ENCODE results near the gene TAF5L.

The TAF5L gene

DNA sequence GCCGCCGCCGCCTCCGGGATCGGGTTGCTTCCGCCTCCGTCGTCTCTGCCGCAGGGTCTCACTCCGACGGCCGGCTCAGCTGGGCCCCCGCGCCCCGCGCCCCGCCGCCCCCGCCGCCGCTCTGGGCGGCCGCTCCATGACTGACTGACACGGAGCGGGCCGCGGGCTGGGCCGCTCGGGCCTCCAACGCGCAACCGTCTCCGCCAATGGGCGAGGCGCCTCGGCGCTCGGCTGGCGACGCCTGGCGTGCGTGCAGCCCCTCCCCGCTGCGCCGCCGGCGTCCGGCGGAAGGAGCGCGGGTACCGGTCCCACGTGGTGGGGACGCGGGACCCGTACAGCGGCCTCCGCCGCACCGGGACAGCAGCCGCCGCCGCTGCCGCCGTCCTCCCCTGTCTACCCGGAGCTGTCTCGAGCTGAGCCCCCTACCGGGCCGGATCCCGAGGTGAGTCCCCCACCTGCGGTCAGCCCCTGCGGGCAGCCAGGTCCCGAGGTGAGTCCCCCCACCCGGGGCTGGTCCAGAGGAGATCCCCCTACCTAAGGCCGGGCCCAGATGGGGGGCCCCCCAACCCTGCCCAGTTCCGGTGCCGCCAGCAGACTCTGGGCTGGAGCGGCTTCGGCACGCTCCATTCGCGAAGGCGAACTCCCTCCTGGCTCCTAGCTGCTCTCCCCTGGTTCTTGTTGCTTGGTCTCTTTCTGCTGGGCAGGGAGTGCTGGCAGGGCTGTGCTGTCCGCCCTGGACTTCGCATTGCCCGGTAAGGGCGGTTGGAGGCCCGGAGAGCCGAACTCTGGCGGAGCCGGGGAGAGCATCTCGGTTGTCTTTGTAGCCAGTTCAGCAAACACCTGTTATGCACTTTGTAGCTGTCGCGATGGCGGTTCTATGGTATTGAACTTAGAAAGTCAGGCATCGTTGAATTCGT lies at the start of gene TAF5L, which contains the start of gene URB2:
TAF5L (minus strand) TSS at position 208 of the 917 bp plus-strand sequence. CDS start 11,640 bp downstream, outside the sequence.
URB2 (plus strand) TSS at position 333 of the 917 bp plus-strand sequence. CDS start 1,387 bp downstream, outside the sequence.
- Histone ChIP-seq H3K27me3 (ENCODE audit: control insufficient read depth, insufficient read depth, low read length) (no peaks in the 10 kb centered on the region), H3K4me3 (ENCODE audit: low read depth, low read length) (peak within 1 kb of the TSS; percentile 95), H3K36me3 (ENCODE audit: control insufficient read depth, insufficient read depth, low read length) (0 out of 2 replicates have a peak, but pooled peaks cover 5% of the 10 kb centered on the region), H3K9me3 (ENCODE audit: control insufficient read depth, insufficient read depth, low read depth, low read length) (no peaks in the 10 kb centered on the region), H3K27ac (ENCODE audit: low read depth, low read length) (peak within 1 kb of the TSS; percentile 88), H3K9ac (ENCODE audit: low read length) (peak within 1 kb of the TSS; percentile 92), H3K4me1 (ENCODE audit: control insufficient read depth, insufficient read depth, low read length) (peaks cover 18% of the 10 kb centered on the region)

DNA sequence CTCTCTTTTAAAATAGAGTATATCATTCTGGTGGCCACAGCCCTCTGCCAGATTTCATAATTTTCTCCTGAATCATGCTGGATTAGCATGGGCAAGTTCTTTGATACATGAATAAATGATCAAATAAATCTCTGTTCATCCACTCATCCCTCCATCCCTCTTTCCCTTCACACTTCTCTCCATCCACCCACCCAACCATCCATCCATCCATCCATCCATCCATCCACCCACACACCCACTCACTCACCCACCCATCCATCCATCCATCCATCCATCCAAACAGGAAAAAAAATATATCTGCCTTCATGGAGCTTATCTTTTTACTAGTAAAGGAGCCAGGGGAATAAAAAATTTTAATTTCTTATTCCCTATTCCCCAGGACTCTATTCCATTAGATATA lies 49.5 kb upstream of the TAF5L start:
- no peak overlapping the region for H3K27ac ChIP-seq (ENCODE audit: low read depth, low read length)
- H3K36me3 ChIP-seq (ENCODE audit: control insufficient read depth, insufficient read depth, low read length) = no peaks in the 10 kb centered on the region
- no peaks in the 10 kb centered on the region for H3K4me1 ChIP-seq (ENCODE audit: control insufficient read depth, insufficient read depth, low read length)
- no peak overlapping the region for H3K9ac ChIP-seq (ENCODE audit: low read length)
- H3K4me3 ChIP-seq (ENCODE audit: low read depth, low read length) = no peak overlapping the region
- H3K9me3 ChIP-seq (ENCODE audit: control insufficient read depth, insufficient read depth, low read depth, low read length) = no peaks in the 10 kb centered on the region
- no peaks in the 10 kb centered on the region for H3K27me3 ChIP-seq (ENCODE audit: control insufficient read depth, insufficient read depth, low read length)

DNA sequence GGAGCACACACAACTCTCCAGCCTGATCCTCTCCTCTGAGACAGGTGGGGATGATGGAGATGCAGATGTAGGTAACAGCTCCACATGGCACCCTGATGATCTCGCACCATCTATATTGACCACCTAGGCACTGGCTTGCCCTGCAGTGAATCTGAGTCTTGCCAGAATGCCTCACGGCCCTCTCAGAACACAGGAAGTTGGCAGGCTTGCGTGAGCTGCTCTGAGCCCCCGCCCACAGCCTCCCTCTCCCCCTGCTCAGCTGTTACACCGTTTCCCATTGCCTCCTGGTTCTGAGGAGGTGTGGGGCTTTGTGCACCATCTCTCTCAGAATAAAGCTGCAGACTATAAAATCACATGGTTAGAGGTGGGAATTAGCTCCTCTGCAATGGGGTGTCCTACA lies 48.1 kb upstream of the TAF5L start:
- no peak overlapping the region for H3K27ac ChIP-seq (ENCODE audit: low read depth, low read length)
- no peaks in the 10 kb centered on the region for H3K4me1 ChIP-seq (ENCODE audit: control insufficient read depth, insufficient read depth, low read length)
- no peaks in the 10 kb centered on the region for H3K27me3 ChIP-seq (ENCODE audit: control insufficient read depth, insufficient read depth, low read length)
- no peaks in the 10 kb centered on the region for H3K9me3 ChIP-seq (ENCODE audit: control insufficient read depth, insufficient read depth, low read depth, low read length)
- no peaks in the 10 kb centered on the region for H3K36me3 ChIP-seq (ENCODE audit: control insufficient read depth, insufficient read depth, low read length)
- no peak overlapping the region for H3K4me3 ChIP-seq (ENCODE audit: low read depth, low read length)
- H3K9ac ChIP-seq (ENCODE audit: low read length) = no peak overlapping the region

GRCh38 chr1:229672246-229672645 lies 46.3 kb upstream of the TAF5L start:
- Histone ChIP-seq H3K4me3 (ENCODE audit: low read depth, low read length) (no peak overlapping the region), H3K4me1 (ENCODE audit: control insufficient read depth, insufficient read depth, low read length) (no peaks in the 10 kb centered on the region), H3K9me3 (ENCODE audit: control insufficient read depth, insufficient read depth, low read depth, low read length) (no peaks in the 10 kb centered on the region), H3K27ac (ENCODE audit: low read depth, low read length) (no peak overlapping the region), H3K36me3 (ENCODE audit: control insufficient read depth, insufficient read depth, low read length) (no peaks in the 10 kb centered on the region), H3K27me3 (ENCODE audit: control insufficient read depth, insufficient read depth, low read length) (no peaks in the 10 kb centered on the region), H3K9ac (ENCODE audit: low read length) (no peak overlapping the region)

DNA sequence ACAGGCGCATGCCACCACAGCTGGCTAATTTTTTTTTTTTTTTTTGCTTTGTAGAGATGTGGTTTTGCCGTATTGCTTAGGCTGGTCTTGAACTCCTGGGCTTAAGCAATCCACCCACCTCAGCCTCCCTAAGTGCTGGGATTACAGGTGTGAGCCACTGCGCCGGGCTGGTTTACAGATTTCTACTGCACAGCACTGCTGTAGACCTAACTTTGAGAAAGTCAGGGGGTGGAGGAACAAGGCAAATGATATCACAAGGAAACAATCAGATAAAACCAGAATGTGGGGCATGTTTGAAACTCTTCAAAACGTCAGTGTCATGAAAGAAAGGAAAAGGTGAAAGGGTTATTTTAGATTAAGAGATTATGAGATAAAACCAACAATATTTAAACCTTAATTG lies 45.4 kb upstream of the TAF5L start:
- no peak overlapping the region for H3K27ac ChIP-seq (ENCODE audit: low read depth, low read length)
- no peaks in the 10 kb centered on the region for H3K4me1 ChIP-seq (ENCODE audit: control insufficient read depth, insufficient read depth, low read length)
- no peaks in the 10 kb centered on the region for H3K36me3 ChIP-seq (ENCODE audit: control insufficient read depth, insufficient read depth, low read length)
- H3K4me3 ChIP-seq (ENCODE audit: low read depth, low read length) = no peak overlapping the region
- no peak overlapping the region for H3K9ac ChIP-seq (ENCODE audit: low read length)
- no peaks in the 10 kb centered on the region for H3K9me3 ChIP-seq (ENCODE audit: control insufficient read depth, insufficient read depth, low read depth, low read length)
- no peaks in the 10 kb centered on the region for H3K27me3 ChIP-seq (ENCODE audit: control insufficient read depth, insufficient read depth, low read length)

- H3K4me3 ChIP-seq (ENCODE audit: low read depth, low read length) = no peak overlapping the region
- no peaks in the 10 kb centered on the region for H3K36me3 ChIP-seq (ENCODE audit: control insufficient read depth, insufficient read depth, low read length)
- H3K9me3 ChIP-seq (ENCODE audit: control insufficient read depth, insufficient read depth, low read depth, low read length) = no peaks in the 10 kb centered on the region
- no peak overlapping the region for H3K27ac ChIP-seq (ENCODE audit: low read depth, low read length)
- H3K9ac ChIP-seq (ENCODE audit: low read length) = no peak overlapping the region
- H3K4me1 ChIP-seq (ENCODE audit: control insufficient read depth, insufficient read depth, low read length) = no peaks in the 10 kb centered on the region
- H3K27me3 ChIP-seq (ENCODE audit: control insufficient read depth, insufficient read depth, low read length) = no peaks in the 10 kb centered on the region
Measured at GRCh38 chr1:229669333-229669732, 43.4 kb upstream of the TAF5L start.

- Histone ChIP-seq H3K4me1 (ENCODE audit: control insufficient read depth, insufficient read depth, low read length) (no peaks in the 10 kb centered on the region), H3K27me3 (ENCODE audit: control insufficient read depth, insufficient read depth, low read length) (no peaks in the 10 kb centered on the region), H3K4me3 (ENCODE audit: low read depth, low read length) (no peak overlapping the region), H3K9me3 (ENCODE audit: control insufficient read depth, insufficient read depth, low read depth, low read length) (no peaks in the 10 kb centered on the region), H3K27ac (ENCODE audit: low read depth, low read length) (no peak overlapping the region), H3K9ac (ENCODE audit: low read length) (no peak overlapping the region), H3K36me3 (ENCODE audit: control insufficient read depth, insufficient read depth, low read length) (peaks cover 15% of the 10 kb centered on the region)
Measured at GRCh38 chr1:229666585-229666984, 40.7 kb upstream of the TAF5L start.

DNA sequence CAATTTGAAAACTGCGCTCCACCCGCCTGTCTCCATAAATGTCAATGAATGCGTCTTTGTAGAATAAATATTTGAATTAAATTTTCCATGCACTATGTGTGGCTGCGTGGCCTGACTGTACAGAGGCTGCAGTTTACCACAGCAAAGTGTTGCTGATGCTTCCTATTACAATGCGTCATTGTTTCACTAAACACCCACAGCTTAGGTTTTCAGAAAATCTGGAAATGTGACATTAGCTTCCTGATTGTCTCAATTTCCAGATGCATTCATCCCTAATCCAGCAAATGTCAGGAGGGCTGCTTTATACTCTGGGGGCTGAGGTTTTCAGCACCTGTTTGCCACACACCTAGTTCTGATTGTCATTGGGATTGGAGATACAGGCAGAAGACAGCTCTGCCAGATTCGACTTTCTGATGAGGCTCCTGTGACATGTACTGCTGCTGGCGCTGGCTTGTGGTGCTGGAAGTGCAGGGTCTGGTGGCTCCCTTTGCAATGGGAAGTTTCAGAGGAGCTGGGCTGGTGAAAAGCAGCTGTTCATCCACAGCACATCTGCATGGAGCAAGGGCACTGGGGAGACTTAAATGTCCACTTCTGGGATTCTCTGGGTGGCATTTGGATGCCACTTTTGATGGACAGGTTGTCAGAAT lies 40.1 kb upstream of the TAF5L start:
- Histone ChIP-seq H3K9ac (ENCODE audit: low read length) (no peak overlapping the region), H3K4me3 (ENCODE audit: low read depth, low read length) (no peak overlapping the region), H3K27ac (ENCODE audit: low read depth, low read length) (no peak overlapping the region), H3K27me3 (ENCODE audit: control insufficient read depth, insufficient read depth, low read length) (no peaks in the 10 kb centered on the region), H3K9me3 (ENCODE audit: control insufficient read depth, insufficient read depth, low read depth, low read length) (no peaks in the 10 kb centered on the region), H3K36me3 (ENCODE audit: control insufficient read depth, insufficient read depth, low read length) (peaks cover 18% of the 10 kb centered on the region), H3K4me1 (ENCODE audit: control insufficient read depth, insufficient read depth, low read length) (no peaks in the 10 kb centered on the region)

DNA sequence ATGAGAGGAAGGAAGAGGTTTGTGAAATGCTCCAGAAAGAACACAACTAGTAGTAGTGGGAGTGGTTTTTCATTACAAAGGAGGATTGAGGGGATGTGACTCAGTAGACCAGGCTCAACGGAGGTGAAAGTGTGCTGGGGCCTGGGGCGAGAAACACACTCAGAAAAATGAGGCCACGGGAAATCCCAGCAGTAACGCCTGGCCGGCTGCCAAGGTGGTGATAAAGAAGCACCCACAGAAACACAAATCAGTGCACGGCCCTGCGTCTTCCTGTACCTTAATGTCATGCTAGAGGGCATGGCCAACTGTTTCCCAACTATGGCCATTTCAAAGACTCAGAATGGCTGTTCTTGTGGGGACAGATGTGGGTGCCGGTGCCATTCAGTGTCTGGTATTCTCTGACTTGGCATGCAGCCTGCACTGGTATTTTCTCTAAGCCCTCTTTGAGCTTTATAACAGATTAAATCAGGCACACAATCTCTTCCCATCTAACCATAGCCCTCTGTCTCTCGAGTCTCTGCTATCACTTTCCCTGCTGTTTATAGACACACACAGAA lies 38.3 kb upstream of the TAF5L start:
- Histone ChIP-seq H3K27ac (ENCODE audit: low read depth, low read length) (no peak overlapping the region), H3K9ac (ENCODE audit: low read length) (no peak overlapping the region), H3K4me3 (ENCODE audit: low read depth, low read length) (no peak overlapping the region), H3K4me1 (ENCODE audit: control insufficient read depth, insufficient read depth, low read length) (no peaks in the 10 kb centered on the region), H3K9me3 (ENCODE audit: control insufficient read depth, insufficient read depth, low read depth, low read length) (no peaks in the 10 kb centered on the region), H3K36me3 (ENCODE audit: control insufficient read depth, insufficient read depth, low read length) (peaks cover 27% of the 10 kb centered on the region), H3K27me3 (ENCODE audit: control insufficient read depth, insufficient read depth, low read length) (no peaks in the 10 kb centered on the region)

GRCh38 chr1:229661897-229662296 lies 36.0 kb upstream of the TAF5L start:
- H3K4me1 ChIP-seq (ENCODE audit: control insufficient read depth, insufficient read depth, low read length) = no peaks in the 10 kb centered on the region
- no peaks in the 10 kb centered on the region for H3K9me3 ChIP-seq (ENCODE audit: control insufficient read depth, insufficient read depth, low read depth, low read length)
- H3K9ac ChIP-seq (ENCODE audit: low read length) = no peak overlapping the region
- no peaks in the 10 kb centered on the region for H3K27me3 ChIP-seq (ENCODE audit: control insufficient read depth, insufficient read depth, low read length)
- H3K4me3 ChIP-seq (ENCODE audit: low read depth, low read length) = no peak overlapping the region
- H3K27ac ChIP-seq (ENCODE audit: low read depth, low read length) = no peak overlapping the region
- peaks cover 50% of the 10 kb centered on the region for H3K36me3 ChIP-seq (ENCODE audit: control insufficient read depth, insufficient read depth, low read length)
